ENCODE measurements around the gene IFNE. TPM values are rescaled to one million over a fixed set of nuclear protein-coding genes. Genes with fewer than 3 reads are reported as not detected.
"Not testable (repeated sequence)": the region's sequence is repeated elsewhere in the genome, so short reads cannot be mapped to it uniquely, and the experiment has no call there.

The IFNE gene
- total and polyA plus RNA-seq, 7 experiments from 2014 or later, result 0.46 to 0.76 TPM; not detected in 5

DNA sequence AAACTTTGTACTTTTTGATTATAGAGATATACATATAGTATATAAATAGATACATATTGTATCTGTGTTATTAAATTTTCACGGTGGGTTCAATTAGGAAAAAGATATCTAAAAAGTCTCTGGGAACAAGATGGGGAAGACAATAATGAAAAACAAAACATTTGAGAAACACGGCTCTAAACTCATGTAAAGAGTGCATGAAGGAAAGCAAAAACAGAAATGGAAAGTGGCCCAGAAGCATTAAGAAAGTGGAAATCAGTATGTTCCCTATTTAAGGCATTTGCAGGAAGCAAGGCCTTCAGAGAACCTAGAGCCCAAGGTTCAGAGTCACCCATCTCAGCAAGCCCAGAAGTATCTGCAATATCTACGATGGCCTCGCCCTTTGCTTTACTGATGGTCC, 42.0 kb downstream of the IFNE start, which contains the start of gene IFNA1:
Gene IFNA1 (plus strand): TSS at position 301 of the 400 bp plus-strand sequence. CDS start 69 bp downstream, at position 370.
- no peak for ATAC-seq
- POLR2A ChIA-PET, result no interaction called here
- CTCF ChIA-PET, result no interaction called here
- Mint-ChIP-seq H3K27me3 (peaks cover 0 to 35% (median 6%) of the 10 kb centered on the region in 5 donors), H3K9me3 (no peaks in the 10 kb centered on the region), H3K4me3 (no peak within 1 kb of the TSS), H3K27ac (no peak within 1 kb of the TSS), H3K4me1 (peaks cover 10 to 23% (median 15%) of the 10 kb centered on the region in 7 donors), H3K36me3 (no peaks in the 10 kb centered on the region)
- H3K36me3 ChIP-seq (ENCODE audit: control insufficient read depth in 2 of 3, insufficient read depth in 3 of 3, low read length in 3 of 3), result no peaks in the 10 kb centered on the region
- intact Hi-C loops (cut with micrococcal nuclease), result no loop called here
- H3K4me3 ChIP-seq (ENCODE audit: low read length), result no peak within 1 kb of the TSS
- DNase-seq, result no peak
- H3K9me3 ChIP-seq (ENCODE audit: control insufficient read depth in 2 of 3, low read length in 3 of 3), result no peaks in the 10 kb centered on the region
- no peaks in the 10 kb centered on the region for H3K27me3 ChIP-seq (ENCODE audit: control insufficient read depth in 2 of 2, insufficient read depth in 2 of 2, low read length in 2 of 2)
- no peak within 1 kb of the TSS for H3K27ac ChIP-seq (ENCODE audit: low read depth, low read length)
- peaks cover 7 to 15% of the 10 kb centered on the region in 2 donors for H3K4me1 ChIP-seq (ENCODE audit: control insufficient read depth in 2 of 2, insufficient read depth in 2 of 2, low read length in 2 of 2)

DNA sequence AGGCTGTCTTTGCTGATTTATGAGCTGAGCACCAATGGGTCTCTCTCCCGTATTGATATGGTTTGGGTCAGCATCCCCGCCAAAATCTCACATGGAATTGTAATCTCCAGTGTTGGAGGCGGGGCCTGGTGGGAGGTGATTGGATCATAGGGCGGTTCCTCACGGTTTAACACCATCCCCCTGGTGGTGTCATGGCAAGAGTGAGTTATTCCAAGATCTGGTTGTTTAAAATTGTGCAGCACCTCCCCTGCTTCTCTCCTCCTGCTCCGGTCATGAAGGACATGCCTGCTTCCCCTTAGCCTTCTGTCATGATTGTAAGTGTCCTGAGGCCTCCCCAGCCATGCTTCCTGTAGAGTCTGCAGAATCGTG, 47.1 kb downstream of the IFNE start:
- DNase-seq; H3K36me3 ChIP-seq (ENCODE audit: control insufficient read depth in 2 of 3, insufficient read depth in 3 of 3, low read length in 3 of 3); H3K4me3 ChIP-seq (ENCODE audit: low read length); intact Hi-C loops (cut with micrococcal nuclease); ATAC-seq; H3K9me3 ChIP-seq (ENCODE audit: control insufficient read depth in 2 of 3, low read length in 3 of 3); H3K27ac ChIP-seq (ENCODE audit: low read depth, low read length); H3K4me1 ChIP-seq (ENCODE audit: control insufficient read depth in 2 of 2, insufficient read depth in 2 of 2, low read length in 2 of 2); H3K27me3 ChIP-seq (ENCODE audit: control insufficient read depth in 2 of 2, insufficient read depth in 2 of 2, low read length in 2 of 2); H3K36me3 Mint-ChIP-seq; H3K9me3 Mint-ChIP-seq; H3K4me3 Mint-ChIP-seq; POLR2A ChIA-PET; H3K4me1 Mint-ChIP-seq; H3K27ac Mint-ChIP-seq: not testable (repeated sequence)
- H3K27me3 Mint-ChIP-seq, result peaks cover 22 to 49% (median 31%) of the 10 kb centered on the region in 5 donors
- CTCF ChIA-PET, result interaction anchor here (0.5 to 1.9 kb wide), 14 partner anchors 9 to 356 kb away, joined by 3 to 11 read pairs (median 4); no protein-coding TSS in a partner anchor

DNA sequence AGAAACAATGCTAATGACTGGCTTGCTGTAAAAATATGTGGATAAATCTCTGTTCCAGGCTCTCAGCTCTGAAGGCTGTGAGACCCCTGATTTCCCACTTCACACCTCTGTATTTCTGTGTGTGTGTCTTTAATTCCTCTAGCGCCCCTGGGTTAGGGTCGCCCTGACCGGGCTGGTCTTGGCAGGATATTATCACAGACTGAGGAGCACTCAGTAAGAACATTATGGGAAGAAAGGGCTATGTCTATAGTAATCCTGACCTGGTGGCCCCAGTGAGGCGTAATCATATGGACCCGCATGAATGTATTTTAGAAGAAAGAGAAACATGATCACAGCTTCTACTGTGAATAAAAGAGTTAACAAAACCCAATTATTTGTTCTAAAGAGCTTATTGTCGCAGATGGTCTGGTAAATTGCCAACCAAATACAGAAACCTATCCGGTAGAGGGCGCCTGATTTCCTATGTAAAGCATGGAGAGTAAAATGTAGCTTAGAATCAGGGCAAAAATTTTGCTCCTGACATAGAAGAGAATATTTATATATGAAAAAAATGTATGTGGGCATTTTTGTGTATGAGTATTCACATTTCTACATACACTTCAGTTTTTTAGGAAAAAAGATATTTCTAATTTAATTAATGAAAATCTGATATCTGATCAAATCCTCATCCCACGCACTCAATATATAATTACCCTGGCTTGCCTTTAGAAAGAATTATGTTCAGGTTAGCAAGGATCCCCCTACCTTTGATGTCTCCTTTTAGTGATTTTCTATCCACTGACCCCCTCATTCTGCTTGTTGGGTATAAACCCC, 47.7 kb downstream of the IFNE start:
- no peaks in the 10 kb centered on the region for H3K4me1 ChIP-seq (ENCODE audit: control insufficient read depth in 2 of 2, insufficient read depth in 2 of 2, low read length in 2 of 2)
- H3K9me3 ChIP-seq (ENCODE audit: control insufficient read depth in 2 of 3, low read length in 3 of 3), result no peaks in the 10 kb centered on the region
- Mint-ChIP-seq H3K9me3 (no peaks in the 10 kb centered on the region), H3K4me3 (no peak overlapping the region), H3K27me3 (peaks cover 22 to 52% (median 34%) of the 10 kb centered on the region in 5 donors), H3K4me1 (no peaks in the 10 kb centered on the region), H3K27ac (no peak overlapping the region), H3K36me3 (no peaks in the 10 kb centered on the region)
- H3K27me3 ChIP-seq (ENCODE audit: control insufficient read depth in 2 of 2, insufficient read depth in 2 of 2, low read length in 2 of 2), result no peaks in the 10 kb centered on the region
- POLR2A ChIA-PET, result interaction anchor here (0.6 kb wide), 1 partner anchor 8 kb away, joined by 3 read pairs; no protein-coding TSS in a partner anchor
- no peak overlapping the region for H3K4me3 ChIP-seq (ENCODE audit: low read length)
- H3K36me3 ChIP-seq (ENCODE audit: control insufficient read depth in 2 of 3, insufficient read depth in 3 of 3, low read length in 3 of 3), result no peaks in the 10 kb centered on the region
- CTCF ChIA-PET, result interaction anchor here (0.5 to 1.9 kb wide), 17 partner anchors 10 to 356 kb away, joined by 3 to 11 read pairs (median 4); no protein-coding TSS in a partner anchor
- intact Hi-C loops (cut with micrococcal nuclease), result loop anchor here (1.0 kb wide), 3 partner anchors 21 to 355 kb away; no protein-coding TSS in a partner anchor
- ATAC-seq (peak; percentile 62), DNase-seq (peak in 7 of 9 donors; percentile 20 to 60 (median 50))
- H3K27ac ChIP-seq (ENCODE audit: low read depth, low read length), result no peak overlapping the region

DNA sequence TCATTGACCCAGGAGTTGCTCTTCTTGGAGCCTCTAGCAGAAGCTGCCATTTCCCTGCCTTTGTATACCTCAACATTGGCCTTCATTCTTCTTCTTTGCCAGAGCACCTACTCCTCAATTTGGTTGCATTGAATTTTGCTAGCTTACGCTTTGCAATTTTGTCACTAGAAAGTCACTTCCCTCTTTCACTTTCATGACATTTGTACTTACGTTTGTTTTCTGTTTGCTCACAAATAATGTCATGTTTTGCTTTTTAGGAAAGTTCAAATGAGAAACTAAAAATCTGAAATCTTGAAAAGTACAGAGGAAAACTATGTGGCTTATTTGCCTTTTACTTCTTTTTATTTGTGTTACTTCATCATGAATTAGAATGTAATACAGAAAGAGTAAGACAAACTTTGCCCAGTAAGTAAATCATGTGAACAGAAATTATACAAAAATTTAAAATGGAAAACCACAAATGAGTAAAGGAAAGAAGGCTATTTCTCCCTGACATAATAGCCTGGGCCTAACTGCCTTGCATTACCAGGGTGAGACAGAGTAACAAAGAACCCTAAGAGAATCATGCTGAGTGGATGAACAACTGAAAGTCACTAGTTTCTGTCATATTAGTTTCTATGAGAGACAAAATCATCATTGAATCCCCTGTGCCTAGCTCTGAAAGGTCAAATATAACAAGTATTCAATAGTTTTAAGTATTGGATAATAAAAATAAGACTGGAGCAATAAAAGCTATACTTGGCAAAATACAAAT, 49.3 kb downstream of the IFNE start:
- Mint-ChIP-seq H3K4me1 (no peaks in the 10 kb centered on the region), H3K36me3 (peaks cover 0 to 2% (median 0%) of the 10 kb centered on the region in 5 donors), H3K9me3 (no peaks in the 10 kb centered on the region), H3K4me3 (no peak overlapping the region), H3K27ac (no peak overlapping the region), H3K27me3 (peaks cover 22 to 68% (median 40%) of the 10 kb centered on the region in 5 donors)
- no peak for ATAC-seq
- ChIA-PET POLR2A (no interaction called here), CTCF (interaction anchor here (1.6 to 1.9 kb wide), 2 partner anchors 21 to 355 kb away, joined by 5 to 7 read pairs; no protein-coding TSS in a partner anchor)
- DNase-seq, result no peak
- Histone ChIP-seq H3K27ac (ENCODE audit: low read depth, low read length) (no peak overlapping the region), H3K4me1 (ENCODE audit: control insufficient read depth in 2 of 2, insufficient read depth in 2 of 2, low read length in 2 of 2) (no peaks in the 10 kb centered on the region), H3K27me3 (ENCODE audit: control insufficient read depth in 2 of 2, insufficient read depth in 2 of 2, low read length in 2 of 2) (no peaks in the 10 kb centered on the region), H3K4me3 (ENCODE audit: low read length) (no peak overlapping the region), H3K36me3 (ENCODE audit: control insufficient read depth in 2 of 3, insufficient read depth in 3 of 3, low read length in 3 of 3) (no peaks in the 10 kb centered on the region), H3K9me3 (ENCODE audit: control insufficient read depth in 2 of 3, low read length in 3 of 3) (no peaks in the 10 kb centered on the region)
- intact Hi-C loops (cut with micrococcal nuclease), result no loop called here

Small RNAs within 50 kb of the gene (microRNA-seq; reads per million reads assigned to microRNA genes)
- 7,244 reads per million, percentile 93 among the genes with 10 or more reads in this experiment for gene MIR31 (ENCODE audit: borderline microRNAs expressed)

Other genes starting within 250 kb of the IFNE start
- gene IFNA14, start 242.3 kb downstream of the IFNE start, total RNA-seq, result not detected
- not detected for gene IFNA14, start 242.3 kb downstream of the IFNE start, polyA plus RNA-seq
- not detected for gene IFNA5, start 177.0 kb downstream of the IFNE start, total RNA-seq
- not detected for gene IFNA5, start 177.0 kb downstream of the IFNE start, polyA plus RNA-seq
- gene KLHL9, start 146.9 kb downstream of the IFNE start, total RNA-seq, result 10 to 100 TPM; 11.8 to 37.7 (median 19.1) TPM
- gene KLHL9, start 146.9 kb downstream of the IFNE start, polyA plus RNA-seq, result 10 to 100 TPM; 21.1 to 23.0 TPM
- gene IFNA6, start 131.4 kb downstream of the IFNE start, total RNA-seq, result not detected
- gene IFNA6, start 131.4 kb downstream of the IFNE start, polyA plus RNA-seq, result not detected
- gene IFNA13, start 114.3 kb downstream of the IFNE start, total RNA-seq, result not detected
- gene IFNA13, start 114.3 kb downstream of the IFNE start, polyA plus RNA-seq, result not detected
- not detected for gene IFNA2, start 96.9 kb downstream of the IFNE start, total RNA-seq
- not detected for gene IFNA2, start 96.9 kb downstream of the IFNE start, polyA plus RNA-seq
- not detected for gene IFNA8, start 73.2 kb downstream of the IFNE start, total RNA-seq
- not detected for gene IFNA8, start 73.2 kb downstream of the IFNE start, polyA plus RNA-seq
- not detected for gene IFNA1, start 41.9 kb downstream of the IFNE start, total RNA-seq
- gene IFNA1, start 41.9 kb downstream of the IFNE start, polyA plus RNA-seq, result not detected